ENCODE results near the gene FGFR3. TPM values are rescaled to one million over a fixed set of nuclear protein-coding genes. Genes with fewer than 3 reads are reported as not detected.

The FGFR3 gene
- total RNA-seq, 1 experiment from 2014 or later, result 10.2 TPM

- Histone ChIP-seq H3K9me3 (replicated peaks) (no peaks in the 10 kb centered on the region), H3K27ac (no peak overlapping the region), H3K36me3 (no peaks in the 10 kb centered on the region), H3K4me1 (replicated peaks) (no peaks in the 10 kb centered on the region), H3K27me3 (replicated peaks) (no peaks in the 10 kb centered on the region), H3K4me3 (no peak overlapping the region)
- no peak for DNase-seq (ENCODE audit: low read depth in 1 of 2, low spot score in 2 of 2)
Observed at GRCh38 chr4:1751155-1751918, 41.8 kb upstream of the FGFR3 start.

- no peak for DNase-seq (ENCODE audit: low read depth in 1 of 2, low spot score in 2 of 2)
Observed at GRCh38 chr4:1751919-1752283, 41.2 kb upstream of the FGFR3 start.

GRCh38 chr4:1752284-1753041 lies 40.6 kb upstream of the FGFR3 start:
- Histone ChIP-seq H3K27me3 (replicated peaks) (no peaks in the 10 kb centered on the region), H3K36me3 (no peaks in the 10 kb centered on the region)
- DNase-seq (ENCODE audit: low read depth in 1 of 2, low spot score in 2 of 2), result no peak

More at GRCh38 chr4:1751919-1752283, 41.2 kb upstream of the FGFR3 start:
- no peaks in the 10 kb centered on the region for H3K4me1 ChIP-seq (replicated peaks)
- no peak overlapping the region for H3K27ac ChIP-seq
- no peaks in the 10 kb centered on the region for H3K9me3 ChIP-seq (replicated peaks)
- H3K27me3 ChIP-seq (replicated peaks), result no peaks in the 10 kb centered on the region
- no peaks in the 10 kb centered on the region for H3K36me3 ChIP-seq
- no peak overlapping the region for H3K4me3 ChIP-seq

GRCh38 chr4:1753294-1753696 lies 39.8 kb upstream of the FGFR3 start:
- no peak overlapping the region for H3K27ac ChIP-seq

More at GRCh38 chr4:1752284-1753041, 40.6 kb upstream of the FGFR3 start:
- Histone ChIP-seq H3K9me3 (replicated peaks) (no peaks in the 10 kb centered on the region), H3K4me3 (no peak overlapping the region), H3K27ac (no peak overlapping the region), H3K4me1 (replicated peaks) (no peaks in the 10 kb centered on the region)

GRCh38 chr4:1753697-1754311 lies 39.3 kb upstream of the FGFR3 start:
- H3K36me3 ChIP-seq, result no peaks in the 10 kb centered on the region
- no peak overlapping the region for H3K27ac ChIP-seq
- H3K4me1 ChIP-seq (replicated peaks), result no peaks in the 10 kb centered on the region
- H3K27me3 ChIP-seq (replicated peaks), result no peaks in the 10 kb centered on the region
- H3K4me3 ChIP-seq, result no peak overlapping the region
- no peak for DNase-seq (ENCODE audit: low read depth in 1 of 2, low spot score in 2 of 2)
- no peaks in the 10 kb centered on the region for H3K9me3 ChIP-seq (replicated peaks)

More at GRCh38 chr4:1753294-1753696, 39.8 kb upstream of the FGFR3 start:
- DNase-seq (ENCODE audit: low read depth in 1 of 2, low spot score in 2 of 2), result no peak
- H3K36me3 ChIP-seq, result no peaks in the 10 kb centered on the region
- H3K4me1 ChIP-seq (replicated peaks), result no peaks in the 10 kb centered on the region
- no peak overlapping the region for H3K4me3 ChIP-seq
- no peaks in the 10 kb centered on the region for H3K27me3 ChIP-seq (replicated peaks)
- H3K9me3 ChIP-seq (replicated peaks), result no peaks in the 10 kb centered on the region

DNA sequence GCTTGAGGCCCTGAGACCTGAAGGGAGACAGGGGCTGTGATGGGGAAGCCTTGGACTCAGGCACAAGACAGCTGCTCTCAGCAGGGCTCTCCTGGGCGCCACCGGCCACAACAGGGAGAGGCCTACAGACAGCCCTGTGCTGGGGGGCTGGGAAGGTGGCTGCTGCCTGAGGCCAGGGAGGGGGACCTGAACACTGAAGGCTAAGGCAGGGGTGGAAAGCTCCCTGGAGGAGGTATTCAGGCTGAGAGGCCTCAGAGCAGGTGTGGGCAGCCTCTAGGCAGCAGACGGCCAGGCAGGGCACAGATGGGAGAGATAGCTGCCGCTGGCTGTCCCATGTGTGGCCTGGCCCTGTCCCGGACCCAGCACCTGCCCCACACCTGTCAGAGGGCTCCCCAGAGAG lies 38.8 kb upstream of the FGFR3 start:
- DNase-seq (ENCODE audit: low read depth in 1 of 2, low spot score in 2 of 2), result no peak
- no peaks in the 10 kb centered on the region for H3K27me3 ChIP-seq (replicated peaks)
- H3K4me1 ChIP-seq (replicated peaks), result no peaks in the 10 kb centered on the region
- H3K4me3 ChIP-seq, result no peak overlapping the region
- no peak overlapping the region for H3K27ac ChIP-seq
- H3K9me3 ChIP-seq (replicated peaks), result no peaks in the 10 kb centered on the region
- H3K36me3 ChIP-seq, result no peaks in the 10 kb centered on the region

- H3K27ac ChIP-seq, result no peak overlapping the region
- no peak overlapping the region for H3K4me3 ChIP-seq
- no peaks in the 10 kb centered on the region for H3K36me3 ChIP-seq
- DNase-seq (ENCODE audit: low read depth in 1 of 2, low spot score in 2 of 2), result no peak
- no peaks in the 10 kb centered on the region for H3K4me1 ChIP-seq (replicated peaks)
- H3K9me3 ChIP-seq (replicated peaks), result no peaks in the 10 kb centered on the region
- H3K27me3 ChIP-seq (replicated peaks), result no peaks in the 10 kb centered on the region
Observed at GRCh38 chr4:1755297-1755696, 37.8 kb upstream of the FGFR3 start.

- Histone ChIP-seq H3K27ac (no peak overlapping the region), H3K36me3 (no peaks in the 10 kb centered on the region), H3K4me3 (no peak overlapping the region), H3K9me3 (replicated peaks) (no peaks in the 10 kb centered on the region), H3K4me1 (replicated peaks) (no peaks in the 10 kb centered on the region), H3K27me3 (replicated peaks) (no peaks in the 10 kb centered on the region)
- DNase-seq (ENCODE audit: low read depth in 1 of 2, low spot score in 2 of 2), result no peak
Observed at GRCh38 chr4:1756079-1756478, 37.0 kb upstream of the FGFR3 start.

DNA sequence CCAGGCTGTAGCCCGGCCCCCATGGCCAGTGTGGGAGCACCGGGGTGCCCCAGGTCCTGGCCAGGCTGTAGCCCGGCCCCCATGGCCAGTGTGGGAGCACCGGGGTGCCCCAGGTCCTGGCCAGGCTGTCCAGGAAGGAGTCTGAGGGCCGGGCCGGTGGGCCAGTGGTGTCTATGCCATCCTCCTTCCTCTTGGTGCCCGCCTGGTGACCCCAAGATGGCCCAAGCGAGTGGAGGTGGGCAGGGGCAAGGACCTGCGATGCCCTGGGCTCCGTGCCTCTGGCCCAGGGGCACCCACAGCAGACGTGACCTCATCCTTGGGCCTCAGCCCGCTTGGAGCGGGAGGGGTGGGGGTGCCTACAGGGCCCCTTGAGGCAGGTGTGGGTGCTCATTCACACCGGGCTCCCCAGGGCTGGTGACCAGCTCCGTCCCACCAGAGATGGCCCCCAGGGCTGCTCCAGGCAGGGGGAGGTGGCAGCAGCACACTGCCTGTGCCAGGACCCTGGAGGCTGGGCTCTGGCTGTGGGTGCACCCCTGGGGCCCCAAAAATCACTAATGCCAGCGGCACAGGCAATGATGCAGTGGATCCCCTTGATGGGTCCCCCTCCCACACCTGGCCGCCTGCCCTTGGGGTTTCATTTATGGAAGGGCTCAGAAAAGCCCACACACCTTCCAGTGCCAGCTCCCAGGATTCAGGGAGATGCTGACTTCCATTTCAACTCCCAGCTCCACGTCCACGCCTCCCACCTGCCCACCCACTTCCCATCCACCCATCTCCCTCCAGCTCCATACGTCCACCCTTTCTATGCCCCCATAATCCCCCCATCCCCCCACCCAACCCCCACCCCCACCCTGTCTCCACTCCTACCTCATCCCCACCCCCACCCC lies 36.0 kb upstream of the FGFR3 start:
- Histone ChIP-seq H3K36me3 (no peaks in the 10 kb centered on the region), H3K27ac (no peak overlapping the region)
- no peak for DNase-seq (ENCODE audit: low read depth in 1 of 2, low spot score in 2 of 2)

DNA sequence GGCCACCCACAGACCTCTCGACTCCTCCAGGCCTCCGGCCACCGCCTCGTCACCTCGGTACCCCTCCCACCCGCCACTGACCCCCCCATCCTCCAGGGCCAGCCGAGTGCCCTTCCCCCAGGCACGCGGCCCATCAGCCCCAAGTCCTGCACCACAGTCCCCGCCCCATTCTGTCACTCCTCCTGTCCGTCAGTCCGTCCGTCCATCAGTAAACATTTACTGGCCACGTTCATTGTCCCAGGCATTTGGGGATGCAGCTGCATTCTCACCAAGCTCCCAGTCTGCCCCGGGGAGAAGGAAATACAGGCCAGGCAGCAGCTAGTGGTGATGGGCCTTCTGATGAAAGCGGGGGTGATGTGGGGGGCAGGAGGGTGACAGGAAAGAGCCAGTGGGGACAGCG lies 35.3 kb upstream of the FGFR3 start:
- no peak for DNase-seq (ENCODE audit: low read depth in 1 of 2, low spot score in 2 of 2)
- H3K9me3 ChIP-seq (replicated peaks), result no peaks in the 10 kb centered on the region
- H3K36me3 ChIP-seq, result no peaks in the 10 kb centered on the region
- H3K27ac ChIP-seq, result no peak overlapping the region
- H3K27me3 ChIP-seq (replicated peaks), result no peaks in the 10 kb centered on the region
- H3K4me1 ChIP-seq (replicated peaks), result no peaks in the 10 kb centered on the region
- no peak overlapping the region for H3K4me3 ChIP-seq

More for the DNA sequence above, 36.0 kb upstream of the FGFR3 start:
- Histone ChIP-seq H3K4me3 (no peak overlapping the region), H3K4me1 (replicated peaks) (no peaks in the 10 kb centered on the region), H3K27me3 (replicated peaks) (no peaks in the 10 kb centered on the region), H3K9me3 (replicated peaks) (no peaks in the 10 kb centered on the region)

DNA sequence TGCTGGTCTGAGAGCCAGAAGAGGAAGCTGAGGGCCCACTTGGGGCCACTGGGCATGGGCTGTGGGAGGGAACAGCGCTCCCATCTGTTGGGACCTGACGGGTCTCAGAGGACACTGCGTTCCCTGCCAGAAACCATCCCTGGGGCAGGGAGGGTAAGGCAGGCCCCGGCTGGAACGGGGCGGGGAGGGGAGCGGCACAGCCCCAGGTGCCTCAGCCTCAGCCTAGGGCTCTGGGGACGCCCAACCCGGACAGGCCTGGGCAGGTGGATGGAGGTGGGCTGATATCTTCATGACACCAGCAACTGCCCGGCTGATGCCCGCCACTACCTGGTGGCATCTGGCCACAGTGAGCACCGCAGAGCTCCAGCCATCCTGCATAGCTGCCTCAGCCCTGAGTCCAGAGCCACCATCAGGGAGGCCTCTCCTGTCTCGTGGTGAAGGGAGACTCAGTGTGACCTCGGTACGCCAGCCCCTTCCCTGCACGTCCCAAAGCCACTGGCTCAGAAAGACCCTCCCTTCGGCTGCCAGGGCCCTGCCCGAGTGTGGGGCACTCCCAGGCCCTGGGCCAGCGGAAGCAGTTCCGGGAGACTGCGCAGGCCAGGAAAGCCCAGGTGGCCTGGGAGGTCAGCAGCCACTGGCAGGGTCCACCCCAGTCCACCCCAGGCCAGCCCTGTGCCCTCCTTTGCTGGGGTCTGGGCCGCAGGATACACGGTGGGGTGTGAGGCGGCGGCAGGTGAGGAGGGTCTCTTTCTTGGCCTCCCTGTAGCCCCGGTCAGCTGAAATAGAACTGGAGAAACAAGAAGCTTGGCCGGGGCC lies 34.6 kb upstream of the FGFR3 start:
- no peaks in the 10 kb centered on the region for H3K36me3 ChIP-seq
- DNase-seq (ENCODE audit: low read depth in 1 of 2, low spot score in 2 of 2), result no peak
- no peak overlapping the region for H3K4me3 ChIP-seq
- no peaks in the 10 kb centered on the region for H3K9me3 ChIP-seq (replicated peaks)
- H3K27ac ChIP-seq, result no peak overlapping the region
- no peaks in the 10 kb centered on the region for H3K27me3 ChIP-seq (replicated peaks)
- H3K4me1 ChIP-seq (replicated peaks), result no peaks in the 10 kb centered on the region

DNA sequence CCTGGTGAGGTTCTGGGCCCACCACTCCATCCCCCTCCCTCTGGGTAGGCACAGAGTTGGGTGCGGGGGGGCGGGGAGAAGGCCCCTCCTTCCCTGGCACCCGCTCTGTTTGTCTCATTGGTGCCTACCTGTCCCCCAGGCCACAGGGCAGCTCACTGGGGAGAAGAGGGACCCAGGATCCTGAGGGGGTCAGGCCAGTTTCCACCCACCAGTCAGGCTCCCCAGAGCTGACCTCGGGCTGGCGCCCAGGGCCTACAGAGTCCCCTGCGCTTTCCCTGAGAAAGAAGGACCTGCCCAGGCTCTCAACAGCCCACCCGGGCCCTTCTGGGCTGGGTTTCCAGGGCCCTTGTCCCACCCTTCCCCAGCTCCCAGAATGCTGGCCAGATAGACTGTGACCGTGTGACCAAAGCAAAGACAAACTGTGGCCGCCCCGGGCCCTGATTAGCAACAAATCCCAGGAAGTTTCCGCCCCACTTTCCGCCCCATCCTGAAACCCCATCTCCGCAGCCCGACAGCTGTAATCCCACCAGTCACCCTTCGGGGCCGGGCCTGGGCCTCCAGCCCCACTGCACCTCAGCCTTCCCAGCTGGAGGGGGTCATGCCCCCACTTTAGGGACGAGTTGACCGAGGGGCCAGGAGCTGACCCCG lies 33.8 kb upstream of the FGFR3 start:
- no peak for DNase-seq (ENCODE audit: low read depth in 1 of 2, low spot score in 2 of 2)
- no peak overlapping the region for H3K4me3 ChIP-seq
- H3K27ac ChIP-seq, result no peak overlapping the region
- no peaks in the 10 kb centered on the region for H3K27me3 ChIP-seq (replicated peaks)
- peaks cover 4% of the 10 kb centered on the region for H3K4me1 ChIP-seq (replicated peaks)
- no peaks in the 10 kb centered on the region for H3K9me3 ChIP-seq (replicated peaks)
- no peaks in the 10 kb centered on the region for H3K36me3 ChIP-seq

All from SJSA1 (cell line).